ENCODE results near the gene OR9G4. TPM values are rescaled to one million over a fixed set of nuclear protein-coding genes. Genes with fewer than 3 reads are reported as not detected.

The OR9G4 gene
- total RNA-seq, 1 donor from 2014 or later: not detected

GRCh38 chr11:56751480-56751879 is 3.0 kb upstream of the OR9G4 start:
- Histone ChIP-seq H3K36me3 (no peaks in the 10 kb centered on the region), H3K27me3 (no peaks in the 10 kb centered on the region), H3K4me3 (no peak overlapping the region), H3K27ac (no peak overlapping the region), H3K9me3 (no peaks in the 10 kb centered on the region), H3K4me1 (no peaks in the 10 kb centered on the region)
- DNase-seq: no peak
- ATAC-seq: no peak
- no peak for TF ChIP-seq CTCF (IDR thresholded peaks at IDR 0.05)
- intact Hi-C loops (cut with DNase I): no loop called here

GRCh38 chr11:56750190-56750589 is 1.7 kb upstream of the OR9G4 start:
- no peaks in the 10 kb centered on the region for H3K27me3 ChIP-seq
- H3K4me1 ChIP-seq: no peaks in the 10 kb centered on the region
- intact Hi-C loops (cut with DNase I): no loop called here
- ATAC-seq: no peak
- DNase-seq: no peak
- no peak for TF ChIP-seq CTCF (IDR thresholded peaks at IDR 0.05)
- no peaks in the 10 kb centered on the region for H3K9me3 ChIP-seq
- H3K4me3 ChIP-seq: no peak overlapping the region
- no peaks in the 10 kb centered on the region for H3K36me3 ChIP-seq
- no peak overlapping the region for H3K27ac ChIP-seq

- ATAC-seq: no peak
- no peak overlapping the region for H3K4me3 ChIP-seq
- H3K9me3 ChIP-seq: no peaks in the 10 kb centered on the region
- TF ChIP-seq CTCF (IDR thresholded peaks at IDR 0.05): no peak
- no peak overlapping the region for H3K27ac ChIP-seq
- H3K27me3 ChIP-seq: no peaks in the 10 kb centered on the region
- no peaks in the 10 kb centered on the region for H3K36me3 ChIP-seq
- no peaks in the 10 kb centered on the region for H3K4me1 ChIP-seq
- no peak for DNase-seq
- intact Hi-C loops (cut with DNase I): no loop called here
Observed at GRCh38 chr11:56740886-56741285, 7.6 kb downstream of the OR9G4 start.

GRCh38 chr11:56740107-56740506 is 8.4 kb downstream of the OR9G4 start:
- Histone ChIP-seq H3K36me3 (no peaks in the 10 kb centered on the region), H3K27ac (no peak overlapping the region), H3K9me3 (no peaks in the 10 kb centered on the region), H3K4me3 (no peak overlapping the region), H3K27me3 (no peaks in the 10 kb centered on the region), H3K4me1 (no peaks in the 10 kb centered on the region)
- intact Hi-C loops (cut with DNase I): no loop called here
- DNase-seq (no peak), ATAC-seq (no peak)
- no peak for TF ChIP-seq CTCF (IDR thresholded peaks at IDR 0.05)

- no peaks in the 10 kb centered on the region for H3K27me3 ChIP-seq
- DNase-seq: no peak
- intact Hi-C loops (cut with DNase I): no loop called here
- no peak for ATAC-seq
- no peak for TF ChIP-seq CTCF (IDR thresholded peaks at IDR 0.05)
- H3K36me3 ChIP-seq: no peaks in the 10 kb centered on the region
- no peak overlapping the region for H3K27ac ChIP-seq
- no peaks in the 10 kb centered on the region for H3K9me3 ChIP-seq
- H3K4me3 ChIP-seq: no peak overlapping the region
- H3K4me1 ChIP-seq: no peaks in the 10 kb centered on the region
Observed at GRCh38 chr11:56720513-56720912, 28.0 kb downstream of the OR9G4 start.

GRCh38 chr11:56716379-56716854 is 32.1 kb downstream of the OR9G4 start:
- Histone ChIP-seq H3K4me1 (no peaks in the 10 kb centered on the region), H3K9me3 (no peaks in the 10 kb centered on the region), H3K36me3 (no peaks in the 10 kb centered on the region), H3K4me3 (no peak overlapping the region), H3K27me3 (no peaks in the 10 kb centered on the region), H3K27ac (no peak overlapping the region)
- ATAC-seq: no peak
- DNase-seq: no peak
- TF ChIP-seq CTCF (IDR thresholded peaks at IDR 0.05): no peak
- intact Hi-C loops (cut with DNase I): no loop called here
